ENCODE results near the gene MIEN1. TPM values are rescaled to one million over a fixed set of nuclear protein-coding genes. Genes with fewer than 3 reads are reported as not detected.

MIEN1 gene
- total RNA-seq, 1 experiment from 2014 or later, result 40.6 TPM

- TF ChIP-seq SP1 (CRISPR knock-in tag; conservative IDR thresholded peaks at IDR 0.05), result peak; percentile 36; the same call in 1 of the 2 replicates
- TF ChIP-seq IRF1 (CRISPR knock-in tag; IDR thresholded peaks at IDR 0.05), result 0 out of 2 replicates have a peak, but pooled peaks have one; percentile 17
- TF ChIP-seq ZNF121 (CRISPR knock-in tag; IDR thresholded peaks at IDR 0.05), result peak; percentile 57; the same call in 1 of the 2 replicates
- 0 out of 2 replicates have a peak, but pooled peaks have one; percentile 26 for TF ChIP-seq GTF2I (CRISPR knock-in tag; conservative IDR thresholded peaks at IDR 0.05)
- peak; percentile 97 for TF ChIP-seq ZNF423 (CRISPR knock-in tag; IDR thresholded peaks at IDR 0.05)
- peak; percentile 63; the same call in 1 of the 2 replicates for TF ChIP-seq FOXP4 (CRISPR knock-in tag; IDR thresholded peaks at IDR 0.05)
- peak; percentile 71; the same call in 1 of the 2 replicates for TF ChIP-seq FOXK1 (CRISPR knock-in tag; IDR thresholded peaks at IDR 0.05)
- TF ChIP-seq ZNF281 (CRISPR knock-in tag; IDR thresholded peaks at IDR 0.05), result 0 out of 2 replicates have a peak, but pooled peaks have one; percentile 19
- no peak for TF ChIP-seq MLX (CRISPR knock-in tag; IDR thresholded peaks at IDR 0.05)
- no peak; the same call in 1 of the 2 replicates for TF ChIP-seq TEAD1 (CRISPR knock-in tag; IDR thresholded peaks at IDR 0.05)
- peak; percentile 20; the same call in 1 of the 2 replicates for TF ChIP-seq ZNF532 (CRISPR knock-in tag; IDR thresholded peaks at IDR 0.05; ENCODE audit: borderline replicate concordance)
- TF ChIP-seq E2F1 (CRISPR knock-in tag; IDR thresholded peaks at IDR 0.05), result no peak
- H3K27ac Mint-ChIP-seq, result peak overlapping the region; percentile 92
- H3K4me3 Mint-ChIP-seq, result no peak overlapping the region; the same call in 1 of the 2 replicates
- peaks cover 51% of the 10 kb centered on the region for H3K4me1 Mint-ChIP-seq
- ATAC-seq (peak; percentile 62), DNase-seq (ENCODE audit: low spot score) (peak; percentile 38)
- ChIA-PET CTCF (interaction anchor here (0.6 to 7.9 kb wide), 20 partner anchors 9 to 83 kb away, joined by 3 to 77 read pairs (median 5); partner anchors contain the start of genes MIEN1, PNMT and TCAP), POLR2A (interaction anchor here (1.1 to 1.4 kb wide), 2 partner anchors 9 to 16 kb away, joined by 4 to 9 read pairs; partner anchors contain the start of gene PGAP3)
- no peaks in the 10 kb centered on the region for H3K9me3 Mint-ChIP-seq
- H3K36me3 Mint-ChIP-seq, result peaks cover 31% of the 10 kb centered on the region
- no peaks in the 10 kb centered on the region for H3K27me3 Mint-ChIP-seq (ENCODE audit: low read depth)
These were observed 25.3 kb downstream of the MIEN1 start for GRCh38 chr17:39704821-39705551.

Measured in WTC11 (cell line).